WTC11 (cell line): ENCODE results near the gene LTBP2. TPM values are rescaled to one million over a fixed set of nuclear protein-coding genes. Genes with fewer than 3 reads are reported as not detected.

Experiments used
- ATAC-seq: fragments of 200-7000 bp; cut with Tn5 transposase; 2 replicates; pipeline ENCODE4 v1.10.0; 2021; ENCODE audit warnings: mild to moderate bottlenecking, moderate library complexity
- CTCF ChIA-PET: fragments of 300-600 bp; sonication (Branson Sonifier 250); formaldehyde crosslinking; loops from one replicate; lab custom pipeline; 2021; ENCODE audit warnings: antibody characterized with exemption; lab: Charles Lee
- POLR2A ChIA-PET: fragments of 350-600 bp; sonication (Branson Sonifier 250); formaldehyde crosslinking; loops from one replicate; lab custom pipeline; 2021; ENCODE audit warnings: antibody characterized with exemption; lab: Charles Lee
- DNase-seq: peaks from one replicate; pipeline ENCODE4 v3.0.0; 2021; ENCODE audit warnings: low spot score
- H3K27ac Mint-ChIP-seq: 2 replicates; pipeline ENCODE4 v1.8.0; 2021; ENCODE audit warnings: mixed read lengths
- H3K27me3 Mint-ChIP-seq: 2 replicates; pipeline ENCODE4 v1.8.0; 2021; ENCODE audit warnings: low read depth, mild to moderate bottlenecking, moderate library complexity, mixed read lengths
- H3K36me3 Mint-ChIP-seq: 2 replicates; pipeline ENCODE4 v1.8.0; 2021; ENCODE audit warnings: mixed read lengths
- H3K4me1 Mint-ChIP-seq: 2 replicates; pipeline ENCODE4 v1.8.0; 2022; ENCODE audit warnings: mixed read lengths
- H3K4me3 Mint-ChIP-seq: 2 replicates; pipeline ENCODE4 v1.8.0; 2021; ENCODE audit warnings: mild to moderate bottlenecking, moderate library complexity, mixed read lengths
- H3K9me3 Mint-ChIP-seq: 2 replicates; pipeline ENCODE4 v1.8.0; 2021; ENCODE audit warnings: mixed read lengths
- ATF3 ChIP-seq: sonication (generic); formaldehyde crosslinking; conservative IDR thresholded peaks from 2 replicates; pipeline ENCODE4 v1.8.1; 2022; ENCODE audit warnings: mild to moderate bottlenecking, missing genetic modification reagents
- ATF6 ChIP-seq: sonication (generic); formaldehyde crosslinking; IDR thresholded peaks from 2 replicates; pipeline ENCODE4 v1.8.1; 2023; ENCODE audit warnings: mild to moderate bottlenecking, missing genetic modification reagents
- CREB1 ChIP-seq: sonication (generic); formaldehyde crosslinking; IDR thresholded peaks from 2 replicates; pipeline ENCODE4 v1.8.0; 2023; ENCODE audit warnings: mild to moderate bottlenecking, missing genetic modification reagents
- CTCF ChIP-seq: fragments of 200-600 bp; IDR thresholded peaks from 2 replicates; pipeline ENCODE4 v1.8.0; 2022; ENCODE audit warnings: antibody characterized with exemption
- ESRRA ChIP-seq: sonication (generic); formaldehyde crosslinking; IDR thresholded peaks from 2 replicates; pipeline ENCODE4 v1.8.1; 2022; ENCODE audit warnings: mild to moderate bottlenecking, missing genetic modification reagents, borderline replicate concordance
- FOXP1 ChIP-seq: sonication (generic); formaldehyde crosslinking; IDR thresholded peaks from 2 replicates; pipeline ENCODE4 v1.8.0; 2022; ENCODE audit warnings: missing genetic modification reagents, mild to moderate bottlenecking, moderate library complexity, borderline replicate concordance
- HMGA2 ChIP-seq: fragments of 250-450 bp; sonication (Bioruptor Pico); IDR thresholded peaks from 2 replicates; pipeline ENCODE4 v1.4.0; 2021; ENCODE audit warnings: mild to moderate bottlenecking, moderate library complexity
- JUN ChIP-seq: sonication (generic); formaldehyde crosslinking; IDR thresholded peaks from 2 replicates; pipeline ENCODE4 v1.8.0; 2023; ENCODE audit warnings: mild to moderate bottlenecking, missing genetic modification reagents
- KAT7 ChIP-seq: sonication (generic); formaldehyde crosslinking; IDR thresholded peaks from 2 replicates; pipeline ENCODE4 v1.8.1; 2023; ENCODE audit warnings: missing genetic modification reagents, mild to moderate bottlenecking, borderline replicate concordance
- MAX ChIP-seq: sonication (generic); formaldehyde crosslinking; IDR thresholded peaks from 2 replicates; pipeline ENCODE4 v1.8.0; 2022; ENCODE audit warnings: mild to moderate bottlenecking, missing genetic modification reagents
- NR3C1 ChIP-seq: sonication (generic); formaldehyde crosslinking; conservative IDR thresholded peaks from 2 replicates; pipeline ENCODE4 v1.8.1; 2023; ENCODE audit warnings: low read depth, mild to moderate bottlenecking, missing genetic modification reagents
- PRDM15 ChIP-seq: sonication (generic); formaldehyde crosslinking; IDR thresholded peaks from 2 replicates; pipeline ENCODE4 v1.8.0; 2022; ENCODE audit warnings: missing genetic modification reagents
- SP1 ChIP-seq: sonication (generic); formaldehyde crosslinking; conservative IDR thresholded peaks from 2 replicates; pipeline ENCODE4 v1.8.1; 2022; ENCODE audit warnings: missing genetic modification reagents
- TEAD1 ChIP-seq: sonication (generic); formaldehyde crosslinking; IDR thresholded peaks from 2 replicates; pipeline ENCODE4 v1.8.0; 2022; ENCODE audit warnings: mild to moderate bottlenecking, missing genetic modification reagents
- TEAD4 ChIP-seq: sonication (generic); formaldehyde crosslinking; IDR thresholded peaks from 2 replicates; pipeline ENCODE4 v1.8.0; 2022; ENCODE audit warnings: mild to moderate bottlenecking, missing genetic modification reagents
- TP53 ChIP-seq: sonication (generic); formaldehyde crosslinking; IDR thresholded peaks from 2 replicates; pipeline ENCODE4 v1.8.1; 2023; ENCODE audit warnings: mild to moderate bottlenecking, missing genetic modification reagents
- USF2 ChIP-seq: sonication (generic); formaldehyde crosslinking; IDR thresholded peaks from 2 replicates; pipeline ENCODE4 v1.8.1; 2023; ENCODE audit warnings: mild to moderate bottlenecking, missing genetic modification reagents, moderate library complexity
- ZBTB21 ChIP-seq: sonication (generic); formaldehyde crosslinking; IDR thresholded peaks from 2 replicates; pipeline ENCODE4 v1.8.1; 2023; ENCODE audit warnings: mild to moderate bottlenecking, missing genetic modification reagents, borderline replicate concordance
- ZBTB43 ChIP-seq: sonication (generic); formaldehyde crosslinking; IDR thresholded peaks from 2 replicates; pipeline ENCODE4 v1.8.1; 2023; ENCODE audit warnings: mild to moderate bottlenecking, missing genetic modification reagents
- ZNF121 ChIP-seq: sonication (generic); formaldehyde crosslinking; IDR thresholded peaks from 2 replicates; pipeline ENCODE4 v1.8.0; 2023; ENCODE audit warnings: missing genetic modification reagents
- ZNF281 ChIP-seq: sonication (generic); formaldehyde crosslinking; IDR thresholded peaks from 2 replicates; pipeline ENCODE4 v1.8.0; 2023; ENCODE audit warnings: mild to moderate bottlenecking, missing genetic modification reagents
- ZNF423 ChIP-seq: fragments of 250-450 bp; sonication (Bioruptor Pico); IDR thresholded peaks from 2 replicates; pipeline ENCODE4 v2.1.2; 2022; ENCODE audit warnings: mild to moderate bottlenecking, moderate library complexity
- total RNA-seq: library from RNA; stranded (reverse); gene quantifications from 3 replicates; pipeline ENCODE4 v1.2.3, GENCODE V29; 2021

Gene LTBP2
- total RNA-seq, 1 experiment from 2014 or later, result 1.2 TPM

- H3K9me3 Mint-ChIP-seq, result no peaks in the 10 kb centered on the region
- ATAC-seq (no peak), DNase-seq (no peak)
- H3K27ac Mint-ChIP-seq, result no peak overlapping the region
- H3K27me3 Mint-ChIP-seq, result no peaks in the 10 kb centered on the region
- POLR2A ChIA-PET, result no interaction called here
- CTCF ChIA-PET, result interaction anchor here (1.0 to 6.4 kb wide), 3 partner anchors 10 to 52 kb away, joined by 3 to 50 read pairs (median 4); no protein-coding TSS in a partner anchor
- H3K4me1 Mint-ChIP-seq, result peaks cover 5% of the 10 kb centered on the region; the same call in 1 of the 2 replicates
- TF ChIP-seq ZBTB21 (CRISPR knock-in tag) (no peak), TEAD1 (no peak), TEAD4 (CRISPR knock-in tag) (no peak), PRDM15 (no peak), CTCF (no peak), JUN (CRISPR knock-in tag) (no peak), ZNF121 (CRISPR knock-in tag) (no peak)
- no peak overlapping the region for H3K4me3 Mint-ChIP-seq
- H3K36me3 Mint-ChIP-seq, result no peaks in the 10 kb centered on the region
Measured at GRCh38 chr14:74582910-74583581, 29.0 kb downstream of the LTBP2 start.

GRCh38 chr14:74580275-74580672 is 31.8 kb downstream of the LTBP2 start:
- Mint-ChIP-seq H3K4me3 (no peak overlapping the region), H3K27me3 (no peaks in the 10 kb centered on the region), H3K9me3 (no peaks in the 10 kb centered on the region), H3K4me1 (no peaks in the 10 kb centered on the region), H3K27ac (no peak overlapping the region; the same call in 1 of the 2 replicates), H3K36me3 (no peaks in the 10 kb centered on the region)
- POLR2A ChIA-PET, result no interaction called here
- no peak for DNase-seq
- no peak for ATAC-seq
- CTCF ChIA-PET, result no interaction called here
- TF ChIP-seq FOXP1 (no peak), HMGA2 (CRISPR knock-in tag) (no peak), NR3C1 (no peak), ATF3 (CRISPR knock-in tag) (no peak), ESRRA (no peak), KAT7 (CRISPR knock-in tag) (no peak), ZBTB43 (CRISPR knock-in tag) (no peak), CREB1 (CRISPR knock-in tag) (no peak), SP1 (CRISPR knock-in tag) (no peak), ZNF423 (CRISPR knock-in tag) (no peak), MAX (CRISPR knock-in tag) (no peak), ZNF281 (CRISPR knock-in tag) (no peak), ATF6 (no peak), TP53 (CRISPR knock-in tag) (no peak), USF2 (CRISPR knock-in tag) (no peak)
